ENCODE measurements around the gene TBC1D10B.

Gene TBC1D10B

GRCh38 chr16:30370456-30371247 is at the start of gene TBC1D10B:
Gene TBC1D10B (minus strand): TSS chr16:30370494. CDS start chr16:30370183, 311 bp downstream.
- TF ChIP-seq ZFP3 (CRISPR knock-in tag; IDR thresholded peaks at IDR 0.05) = no peak
- no peak for TF ChIP-seq PPARA (CRISPR knock-in tag; IDR thresholded peaks at IDR 0.05; ENCODE audit: borderline replicate concordance)
- TF ChIP-seq BACH2 (CRISPR knock-in tag; IDR thresholded peaks at IDR 0.05; ENCODE audit: borderline replicate concordance) = no peak
- no peak for TF ChIP-seq ESRRG (CRISPR knock-in tag; IDR thresholded peaks at IDR 0.05)
- TF ChIP-seq ZNF8 (CRISPR knock-in tag; IDR thresholded peaks at IDR 0.05) = no peak
- TF ChIP-seq ZNF70 (CRISPR knock-in tag; IDR thresholded peaks at IDR 0.05) = no peak
- no peak for TF ChIP-seq POU6F1 (CRISPR knock-in tag; IDR thresholded peaks at IDR 0.05; ENCODE audit: borderline replicate concordance, low read depth)
- TF ChIP-seq ZNF565 (CRISPR knock-in tag; conservative IDR thresholded peaks at IDR 0.05; ENCODE audit: low read depth) = no peak
- no peak for TF ChIP-seq ZC3H10 (CRISPR knock-in tag; IDR thresholded peaks at IDR 0.05)
- no peak for TF ChIP-seq ZFP30 (CRISPR knock-in tag; IDR thresholded peaks at IDR 0.05)
- no peak for TF ChIP-seq CREB5 (CRISPR knock-in tag; IDR thresholded peaks at IDR 0.05; ENCODE audit: low read depth)
- no peak for TF ChIP-seq ISL1 (CRISPR knock-in tag; IDR thresholded peaks at IDR 0.05)
- TF ChIP-seq CSRNP3 (CRISPR knock-in tag; IDR thresholded peaks at IDR 0.05) = no peak
- no peak for TF ChIP-seq PATZ1 (CRISPR knock-in tag; IDR thresholded peaks at IDR 0.05; ENCODE audit: borderline replicate concordance)
- no peak for TF ChIP-seq OSR1 (CRISPR knock-in tag; IDR thresholded peaks at IDR 0.05)
- TF ChIP-seq ARNTL (CRISPR knock-in tag; IDR thresholded peaks at IDR 0.05; ENCODE audit: borderline replicate concordance, low read depth) = no peak
- no peak for TF ChIP-seq TCF4 (CRISPR knock-in tag; IDR thresholded peaks at IDR 0.05; ENCODE audit: borderline replicate concordance)
- no peak for TF ChIP-seq TOX (CRISPR knock-in tag; IDR thresholded peaks at IDR 0.05; ENCODE audit: borderline replicate concordance)
- TF ChIP-seq RARB (CRISPR knock-in tag; IDR thresholded peaks at IDR 0.05) = no peak
- no peak for TF ChIP-seq SNAI2 (CRISPR knock-in tag; IDR thresholded peaks at IDR 0.05)

GRCh38 chr16:30418350-30419181 is 48.3 kb upstream of the TBC1D10B start:
- no peak for ATAC-seq
- TF ChIP-seq ZFP30 (CRISPR knock-in tag; IDR thresholded peaks at IDR 0.05) (no peak), POU6F1 (CRISPR knock-in tag; IDR thresholded peaks at IDR 0.05; ENCODE audit: borderline replicate concordance, low read depth) (no peak), CSDC2 (CRISPR knock-in tag; IDR thresholded peaks at IDR 0.05) (no peak), ZNF8 (CRISPR knock-in tag; IDR thresholded peaks at IDR 0.05) (no peak), SNAI2 (CRISPR knock-in tag; IDR thresholded peaks at IDR 0.05) (no peak), OSR1 (CRISPR knock-in tag; IDR thresholded peaks at IDR 0.05) (no peak)

More at GRCh38 chr16:30370456-30371247, at the start of gene TBC1D10B:
- peak; percentile 92 for ATAC-seq

Measured in SK-N-SH treated with all-trans-retinoic acid at 6 μM for 48 hours (cell line).